HPDE6-E6E7 (cell line): ENCODE measurements around the gene IZUMO1.
"Not testable (repeated sequence)": the region's sequence is repeated elsewhere in the genome, so short reads cannot be mapped to it uniquely, and the experiment has no call there.

Experiments used
- DNase-seq: peaks from one replicate; pipeline ENCODE4 v3.0.0; 2011; ENCODE audit warnings: missing footprints; ENCODE audit errors: extremely low spot score

The IZUMO1 gene

GRCh38 chr19:48746738-48747575 is at the start of gene IZUMO1:
Gene IZUMO1 (minus strand): TSS chr19:48746909. CDS start chr19:48745859, 1,050 bp downstream.
- no peak for DNase-seq

GRCh38 chr19:48795685-48796070 is 49.0 kb upstream of the IZUMO1 start:
- DNase-seq: no peak

- peak; percentile 92 for DNase-seq
Measured at GRCh38 chr19:48795055-48795684, 48.5 kb upstream of the IZUMO1 start.

GRCh38 chr19:48794291-48794690 is 47.6 kb upstream of the IZUMO1 start:
- DNase-seq: no peak

GRCh38 chr19:48793271-48793670 is 46.6 kb upstream of the IZUMO1 start:
- DNase-seq: no peak

- not testable (repeated sequence) for DNase-seq
Measured at GRCh38 chr19:48787331-48787730, 40.6 kb upstream of the IZUMO1 start.

- DNase-seq: not testable (repeated sequence)
Measured at GRCh38 chr19:48786422-48786821, 39.7 kb upstream of the IZUMO1 start.

GRCh38 chr19:48784527-48784926 is 37.8 kb upstream of the IZUMO1 start:
- no peak for DNase-seq

GRCh38 chr19:48780631-48781391 is 34.1 kb upstream of the IZUMO1 start:
- DNase-seq: no peak

- DNase-seq: no peak
Measured at GRCh38 chr19:48779636-48780035, 32.9 kb upstream of the IZUMO1 start.

- DNase-seq: no peak
Measured at GRCh38 chr19:48777720-48778119, 31.0 kb upstream of the IZUMO1 start.

- no peak for DNase-seq
Measured at GRCh38 chr19:48777139-48777538, 30.4 kb upstream of the IZUMO1 start.

GRCh38 chr19:48772503-48772953 is 25.8 kb upstream of the IZUMO1 start:
- no peak for DNase-seq

- DNase-seq: peak; percentile 53
Measured at GRCh38 chr19:48770734-48771472, 24.2 kb upstream of the IZUMO1 start.

- no peak for DNase-seq
Measured at GRCh38 chr19:48770266-48770665, 23.6 kb upstream of the IZUMO1 start.

GRCh38 chr19:48768994-48769713 is 22.4 kb upstream of the IZUMO1 start:
- no peak for DNase-seq

- DNase-seq: not testable (repeated sequence)
Measured at GRCh38 chr19:48768171-48768753, 21.6 kb upstream of the IZUMO1 start.

GRCh38 chr19:48765816-48766215 is 19.1 kb upstream of the IZUMO1 start:
- not testable (repeated sequence) for DNase-seq

GRCh38 chr19:48760504-48761205 is 13.9 kb upstream of the IZUMO1 start:
- DNase-seq: no peak

- no peak for DNase-seq
Measured at GRCh38 chr19:48757741-48758144, 11.0 kb upstream of the IZUMO1 start.
